GM23248 (cell line): ENCODE measurements around the gene BICRA. TPM values are rescaled to one million over a fixed set of nuclear protein-coding genes. Genes with fewer than 3 reads are reported as not detected.
A peak's percentile ranks its signal among the peaks of the same experiment; 100 is the strongest.
"Not testable (repeated sequence)": the region's sequence is repeated elsewhere in the genome, so short reads cannot be mapped to it uniquely, and the experiment has no call there.

ENCODE experiments used
- DNase-seq: peaks from one replicate; pipeline ENCODE4 v3.0.0-alpha.2; 2015
- H2AFZ ChIP-seq: fragments of 200-600 bp; sonication (generic); 2 replicates; pipeline ENCODE4 v1.6.1; 2016; ENCODE audit warnings: antibody characterized with exemption
- H3F3A ChIP-seq: fragments of 200-600 bp; sonication (generic); 2 replicates; pipeline ENCODE4 v1.6.1; 2016; ENCODE audit warnings: mild to moderate bottlenecking, antibody characterized with exemption, mixed run types; ENCODE audit not compliant: insufficient read depth
- H3K27ac ChIP-seq: fragments of 200-600 bp; sonication (generic); 2 replicates; pipeline ENCODE4 v1.5.1; 2016; ENCODE audit warnings: mild to moderate bottlenecking
- H3K27me3 ChIP-seq: fragments of 200-600 bp; sonication (generic); replicated peaks from 2 replicates; pipeline ENCODE4 v1.6.1; 2016; ENCODE audit warnings: mild to moderate bottlenecking; ENCODE audit not compliant: insufficient read depth
- H3K36me3 ChIP-seq: fragments of 200-600 bp; sonication (generic); 2 replicates; pipeline ENCODE4 v1.6.1; 2016; ENCODE audit warnings: low read depth, mild to moderate bottlenecking
- H3K4me1 ChIP-seq: fragments of 200-600 bp; sonication (generic); 2 replicates; pipeline ENCODE4 v1.6.1; 2016; ENCODE audit warnings: mild to moderate bottlenecking; ENCODE audit not compliant: insufficient read depth
- H3K4me2 ChIP-seq: fragments of 200-600 bp; sonication (generic); one replicate; pipeline ENCODE4 v1.6.1; 2016; ENCODE audit warnings: mild to moderate bottlenecking; ENCODE audit not compliant: unreplicated experiment
- H3K4me3 ChIP-seq: fragments of 200-600 bp; sonication (generic); 2 replicates; pipeline ENCODE4 v1.5.1; 2016; ENCODE audit warnings: mild to moderate bottlenecking
- H3K79me2 ChIP-seq: fragments of 200-600 bp; sonication (generic); 2 replicates; pipeline ENCODE4 v1.6.1; 2016; ENCODE audit warnings: mild to moderate bottlenecking; ENCODE audit not compliant: insufficient read depth
- H3K9ac ChIP-seq: fragments of 200-600 bp; sonication (generic); 2 replicates; pipeline ENCODE4 v1.6.1; 2016; ENCODE audit warnings: mild to moderate bottlenecking
- H3K9me2 ChIP-seq: fragments of 200-600 bp; sonication (generic); 2 replicates; pipeline ENCODE4 v1.6.1; 2016; ENCODE audit warnings: mixed run types, mild to moderate bottlenecking, moderate library complexity; ENCODE audit not compliant: insufficient read depth
- H3K9me3 ChIP-seq: fragments of 200-600 bp; sonication (generic); one replicate; pipeline ENCODE4 v1.6.1; 2017; ENCODE audit warnings: low read depth
- H4K20me1 ChIP-seq: fragments of 200-600 bp; sonication (generic); 2 replicates; pipeline ENCODE4 v1.6.0; 2016; ENCODE audit not compliant: insufficient read depth
- EZH2 ChIP-seq: fragments of 200-600 bp; sonication (generic); IDR thresholded peaks from 2 replicates; pipeline ENCODE4 v1.6.1; 2018; ENCODE audit warnings: antibody characterized with exemption, mild to moderate bottlenecking; ENCODE audit not compliant: insufficient read depth, poor library complexity, severe bottlenecking
- EZH2phosphoT487 ChIP-seq: fragments of 200-600 bp; sonication (generic); IDR thresholded peaks from 2 replicates; pipeline ENCODE4 v1.6.1; 2018; ENCODE audit warnings: antibody characterized with exemption, moderate library complexity, mild to moderate bottlenecking, low read depth; ENCODE audit not compliant: insufficient read depth
- WGBS, 2 experiments: methylation state at CpG; one replicate each; pipeline ENCODE4 v1.1.6; 2015 to 2017; ENCODE audit warnings: low lambda C conversion rate in 2 of 2, low coverage in 1 of 2; ENCODE audit errors: missing lambda C conversion rate in 2 of 2; 5-methylcytosine and 5-hydroxymethylcytosine counted together
- in situ Hi-C: fragments of 300-500 bp; cut with MboI; formaldehyde crosslinking; loops from 2 replicates; pipeline ENCODE4 v1.15.0; 2020
- polyA plus RNA-seq: library from polyadenylated mRNA; unstranded; fragments of >200 nt; fragmentation: Nextera tagmentation; extraction: Ambion mirVana; gene quantifications from 2 replicates; pipeline ENCODE4 v1.2.1, GENCODE V29; 2016
- total RNA-seq: library from RNA; depleted of rRNA; stranded (reverse); fragments of >200 nt; shearing (Covaris generic); gene quantifications from 2 replicates; pipeline ENCODE4 v1.2.3, GENCODE V29; 2014

The BICRA gene
- total and polyA plus RNA-seq, 2 experiments from 2014 or later: 0.86 to 1.1 TPM

DNA sequence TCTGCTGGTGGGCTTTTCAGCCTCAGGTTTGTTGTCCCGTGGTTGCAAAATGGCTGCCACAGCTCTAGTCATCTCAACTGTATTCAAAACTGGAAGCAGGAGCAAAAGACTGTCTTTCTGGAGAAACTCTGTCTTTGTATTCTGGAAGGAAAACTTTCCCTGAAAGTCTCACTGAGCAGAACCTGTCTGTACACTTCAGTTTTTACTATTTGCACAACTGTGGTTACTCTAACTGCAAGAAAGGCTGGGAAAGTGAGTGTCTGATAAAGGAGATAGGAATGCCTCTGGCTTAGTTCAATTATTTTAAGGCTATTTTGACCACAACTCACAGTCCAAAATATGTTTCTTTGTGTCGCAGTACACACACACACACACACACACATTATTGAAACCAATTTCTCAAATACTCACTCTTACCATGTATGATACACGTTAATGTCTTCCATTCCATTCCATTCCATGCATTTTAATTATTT is 54.5 kb downstream of the BICRA start:
- peaks cover 38% of the 10 kb centered on the region for H3F3A ChIP-seq
- H3K9me3 ChIP-seq: no peaks in the 10 kb centered on the region
- 14 to 16% methylated on average over 3 of the region's 3 CpGs for WGBS, 2 experiments
- H3K4me3 ChIP-seq: peak overlapping the region; percentile 52
- TF ChIP-seq EZH2phosphoT487 (0 out of 2 replicates have a peak, but pooled peaks have one; percentile 39), EZH2 (no peak)
- H3K27ac ChIP-seq: peak overlapping the region; percentile 98
- H3K4me2 ChIP-seq: peak overlapping the region; percentile 79
- peaks cover 80% of the 10 kb centered on the region for H3K79me2 ChIP-seq
- H2AFZ ChIP-seq: no peak overlapping the region
- no peaks in the 10 kb centered on the region for H4K20me1 ChIP-seq
- no peaks in the 10 kb centered on the region for H3K36me3 ChIP-seq
- peaks cover 42% of the 10 kb centered on the region for H3K4me1 ChIP-seq
- peak overlapping the region; percentile 85 for H3K9ac ChIP-seq
- no peaks in the 10 kb centered on the region for H3K9me2 ChIP-seq
- in situ Hi-C loops: no loop called here
- H3K27me3 ChIP-seq: no peaks in the 10 kb centered on the region
- DNase-seq: peak; percentile 92

DNA sequence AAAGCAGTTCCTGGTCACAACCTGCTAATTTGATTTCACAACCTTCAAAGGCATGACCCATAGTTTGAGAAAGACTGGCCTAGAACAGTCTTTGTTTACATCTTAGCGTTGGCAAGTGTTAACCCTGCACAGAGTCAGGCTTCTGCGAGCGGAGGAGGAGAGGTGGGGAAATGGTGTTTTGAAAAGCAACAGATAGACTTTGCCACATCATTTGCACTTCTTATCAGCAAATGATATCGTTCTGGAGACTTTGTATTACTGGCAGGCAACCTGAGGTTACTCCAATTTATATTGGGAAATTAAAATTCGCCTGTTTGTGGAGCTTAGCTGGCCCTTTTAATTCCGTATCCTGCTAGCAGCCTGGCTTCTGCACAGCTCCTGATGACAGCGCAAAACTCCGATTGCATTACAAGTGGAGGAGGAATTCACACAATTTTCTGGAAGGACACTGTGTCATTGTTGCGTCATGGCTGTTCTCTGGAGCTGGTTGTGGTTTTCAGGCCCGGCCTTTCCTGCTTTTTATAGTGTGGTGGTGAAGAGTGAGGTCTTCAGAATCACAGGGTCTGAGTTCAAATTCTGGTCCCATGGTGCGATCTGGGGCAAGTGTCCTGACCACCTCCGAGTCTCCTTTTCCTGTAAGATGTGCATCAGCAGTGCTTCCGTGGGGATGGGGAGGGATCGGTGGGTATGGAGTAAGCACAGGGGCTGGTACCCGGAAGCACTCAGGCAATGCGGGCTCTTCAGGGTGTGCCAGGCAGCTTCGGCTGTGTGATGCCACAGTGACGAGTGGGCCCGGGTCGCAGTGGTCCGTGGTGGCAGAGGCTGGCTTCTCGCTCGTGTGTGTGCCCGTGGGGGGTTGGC is 55.2 kb downstream of the BICRA start:
- H3K4me2 ChIP-seq: peak overlapping the region; percentile 79
- H3K27me3 ChIP-seq: no peaks in the 10 kb centered on the region
- H3K9me3 ChIP-seq: no peaks in the 10 kb centered on the region
- TF ChIP-seq EZH2phosphoT487 (0 out of 2 replicates have a peak, but pooled peaks have one; percentile 15), EZH2 (no peak)
- peaks cover 38% of the 10 kb centered on the region for H3F3A ChIP-seq
- peak overlapping the region; percentile 98 for H3K27ac ChIP-seq
- in situ Hi-C loops: no loop called here
- no peaks in the 10 kb centered on the region for H3K36me3 ChIP-seq
- H4K20me1 ChIP-seq: no peaks in the 10 kb centered on the region
- H3K9me2 ChIP-seq: no peaks in the 10 kb centered on the region
- 12 to 22% methylated on average over 23 to 24 of the region's 24 CpGs for WGBS, 2 experiments
- H3K4me3 ChIP-seq: peak overlapping the region; percentile 52
- DNase-seq: peak; percentile 99
- peaks cover 80% of the 10 kb centered on the region for H3K79me2 ChIP-seq
- no peak overlapping the region for H2AFZ ChIP-seq
- H3K4me1 ChIP-seq: peaks cover 42% of the 10 kb centered on the region
- H3K9ac ChIP-seq: peak overlapping the region; percentile 85

DNA sequence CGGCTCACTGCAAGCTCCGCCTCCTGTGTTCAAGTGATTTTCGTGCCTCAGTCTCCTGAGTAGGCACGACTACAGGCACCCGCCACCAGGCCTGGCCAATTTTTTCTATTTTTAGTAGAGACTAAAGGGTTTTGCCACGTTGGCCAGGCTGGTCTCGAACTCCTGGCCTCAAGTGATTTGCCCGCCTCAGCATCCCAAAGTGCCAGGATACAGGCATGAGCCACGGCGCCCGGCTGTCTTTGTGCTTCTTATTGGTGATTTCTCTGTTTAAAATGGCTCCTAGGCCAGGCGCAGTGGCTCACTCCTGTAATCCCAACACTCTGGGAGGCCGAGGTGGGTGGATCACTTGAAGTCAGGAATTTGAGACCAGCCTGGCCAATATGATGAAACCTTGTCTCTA is 59.6 kb downstream of the BICRA start:
- H3K9me2 ChIP-seq, H4K20me1 ChIP-seq, H3K9ac ChIP-seq, H3K4me2 ChIP-seq, H3K36me3 ChIP-seq, H3K9me3 ChIP-seq, H3K4me3 ChIP-seq, H2AFZ ChIP-seq, DNase-seq, H3K27me3 ChIP-seq, H3K27ac ChIP-seq, in situ Hi-C loops: not testable (repeated sequence)
- peaks cover 19% of the 10 kb centered on the region for H3F3A ChIP-seq
- WGBS, 2 experiments: 84% methylated on average over 13 of the region's 13 CpGs
- H3K79me2 ChIP-seq: peaks cover 71% of the 10 kb centered on the region
- H3K4me1 ChIP-seq: peaks cover 19% of the 10 kb centered on the region

DNA sequence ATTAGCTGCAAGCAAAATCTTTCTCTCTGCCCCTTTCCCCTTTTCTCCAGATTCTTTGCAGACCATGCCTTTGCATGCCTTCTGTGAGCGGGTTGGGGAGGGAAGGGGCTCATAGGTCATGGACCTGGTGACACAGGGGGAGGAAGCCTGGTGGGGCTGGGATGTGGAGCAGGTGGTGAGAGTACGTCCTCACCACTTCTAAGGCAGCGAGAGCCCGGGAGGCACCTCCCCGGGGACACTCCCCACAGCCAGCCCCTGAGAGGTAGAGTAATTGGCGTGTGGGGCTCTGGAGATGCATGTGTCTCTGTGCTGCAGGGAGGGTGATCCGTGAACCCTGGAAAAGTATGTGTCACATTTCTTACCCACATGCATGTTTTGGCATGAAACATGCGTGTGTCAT is 61.8 kb downstream of the BICRA start:
- no peak for TF ChIP-seq EZH2
- no peak for TF ChIP-seq EZH2phosphoT487
- Histone ChIP-seq H3K4me2 (no peak overlapping the region), H3K9me2 (no peaks in the 10 kb centered on the region), H3K27ac (no peak overlapping the region), H3K79me2 (peaks cover 62% of the 10 kb centered on the region), H4K20me1 (no peaks in the 10 kb centered on the region), H2AFZ (no peak overlapping the region), H3K4me1 (peaks cover 9% of the 10 kb centered on the region; the same call in 1 of the 2 replicates), H3K36me3 (0 out of 2 replicates have a peak, but pooled peaks cover 3% of the 10 kb centered on the region), H3K9ac (no peak overlapping the region), H3K4me3 (no peak overlapping the region), H3F3A (peaks cover 2% of the 10 kb centered on the region; the same call in 1 of the 2 replicates), H3K9me3 (no peaks in the 10 kb centered on the region), H3K27me3 (no peaks in the 10 kb centered on the region)
- WGBS, 2 experiments: 95 to 97% methylated on average over 8 of the region's 8 CpGs
- no peak for DNase-seq
- in situ Hi-C loops: no loop called here
